GM10266 (cell line): ENCODE measurements around the gene FXYD7.

Experiments
- DNase-seq: peaks from one replicate; pipeline ENCODE4 v3.0.0; 2012; ENCODE audit errors: extremely low spot score
- TF ChIP-seq, protein P1 (sequence below): IDR thresholded peaks from 2 replicates; pipeline ENCODE4 v1.5.1; 2012; ENCODE audit warnings: mild to moderate bottlenecking, low read depth; ENCODE audit not compliant: control insufficient read depth, insufficient read depth; ENCODE audit errors: missing control alignments

Gene FXYD7

DNA sequence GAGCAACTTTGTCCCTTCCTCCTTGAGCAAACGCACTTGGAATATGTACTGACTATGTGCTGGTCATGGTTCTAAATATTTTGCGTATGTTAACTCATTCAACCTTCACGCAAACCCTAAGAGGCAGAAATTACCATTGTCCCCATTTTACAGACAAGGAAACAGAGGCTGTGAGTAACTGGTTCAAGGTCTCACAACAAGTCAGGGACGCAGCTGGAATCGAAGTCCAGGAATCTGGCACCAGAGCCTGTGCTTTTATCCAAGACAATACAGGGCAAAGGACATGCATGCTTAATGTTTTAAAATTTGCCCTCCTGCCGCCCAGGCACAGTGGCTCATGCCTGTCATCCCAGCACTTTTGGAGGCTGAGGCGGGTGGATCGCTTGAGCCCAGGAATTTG, 16.6 kb downstream of the FXYD7 start:
- DNase-seq, result no peak

GRCh38 chr19:35160629-35161433, 17.8 kb downstream of the FXYD7 start:
- TF ChIP-seq, protein P1, sequence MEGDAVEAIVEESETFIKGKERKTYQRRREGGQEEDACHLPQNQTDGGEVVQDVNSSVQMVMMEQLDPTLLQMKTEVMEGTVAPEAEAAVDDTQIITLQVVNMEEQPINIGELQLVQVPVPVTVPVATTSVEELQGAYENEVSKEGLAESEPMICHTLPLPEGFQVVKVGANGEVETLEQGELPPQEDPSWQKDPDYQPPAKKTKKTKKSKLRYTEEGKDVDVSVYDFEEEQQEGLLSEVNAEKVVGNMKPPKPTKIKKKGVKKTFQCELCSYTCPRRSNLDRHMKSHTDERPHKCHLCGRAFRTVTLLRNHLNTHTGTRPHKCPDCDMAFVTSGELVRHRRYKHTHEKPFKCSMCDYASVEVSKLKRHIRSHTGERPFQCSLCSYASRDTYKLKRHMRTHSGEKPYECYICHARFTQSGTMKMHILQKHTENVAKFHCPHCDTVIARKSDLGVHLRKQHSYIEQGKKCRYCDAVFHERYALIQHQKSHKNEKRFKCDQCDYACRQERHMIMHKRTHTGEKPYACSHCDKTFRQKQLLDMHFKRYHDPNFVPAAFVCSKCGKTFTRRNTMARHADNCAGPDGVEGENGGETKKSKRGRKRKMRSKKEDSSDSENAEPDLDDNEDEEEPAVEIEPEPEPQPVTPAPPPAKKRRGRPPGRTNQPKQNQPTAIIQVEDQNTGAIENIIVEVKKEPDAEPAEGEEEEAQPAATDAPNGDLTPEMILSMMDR, result no peak
- no peak for DNase-seq

More for the DNA sequence above, 16.6 kb downstream of the FXYD7 start:
- TF ChIP-seq, protein P1, result no peak

DNA sequence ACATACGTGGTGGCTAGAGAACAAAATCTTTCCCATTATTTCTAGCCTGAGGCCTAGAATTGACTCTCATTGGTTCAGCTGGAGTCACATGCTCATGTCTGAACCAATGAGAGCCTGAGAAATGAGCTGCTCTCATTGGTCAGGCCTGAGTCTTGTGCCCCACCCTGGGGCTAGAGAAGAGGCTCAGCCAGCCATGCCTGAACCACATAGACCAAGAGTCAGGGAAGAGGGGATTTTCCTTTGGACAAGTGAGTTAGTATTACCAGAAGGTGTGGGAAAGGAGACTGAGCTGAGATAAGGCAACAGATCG, 18.3 kb downstream of the FXYD7 start:
- no peak for DNase-seq

GRCh38 chr19:35162471-35163326, 19.6 kb downstream of the FXYD7 start:
- TF ChIP-seq, protein P1, result no peak
- no peak for DNase-seq

More for the DNA sequence above, 18.3 kb downstream of the FXYD7 start:
- TF ChIP-seq, protein P1, result no peak

- no peak for DNase-seq
- TF ChIP-seq, protein P1, result no peak
Measured at GRCh38 chr19:35164418-35164817, 21.4 kb downstream of the FXYD7 start.

GRCh38 chr19:35165200-35166058, 22.4 kb downstream of the FXYD7 start:
- TF ChIP-seq, protein P1, result no peak
- DNase-seq, result no peak
